ENCODE measurements around the gene YWHAG. TPM values are rescaled to one million over a fixed set of nuclear protein-coding genes. Genes with fewer than 3 reads are reported as not detected.

The YWHAG gene
- total and polyA plus RNA-seq, 2 of the 13 experiments (the other 11 are each of a cell fraction or from before 2014, with no cell fraction given): 36.9 to 67.5 TPM

DNA sequence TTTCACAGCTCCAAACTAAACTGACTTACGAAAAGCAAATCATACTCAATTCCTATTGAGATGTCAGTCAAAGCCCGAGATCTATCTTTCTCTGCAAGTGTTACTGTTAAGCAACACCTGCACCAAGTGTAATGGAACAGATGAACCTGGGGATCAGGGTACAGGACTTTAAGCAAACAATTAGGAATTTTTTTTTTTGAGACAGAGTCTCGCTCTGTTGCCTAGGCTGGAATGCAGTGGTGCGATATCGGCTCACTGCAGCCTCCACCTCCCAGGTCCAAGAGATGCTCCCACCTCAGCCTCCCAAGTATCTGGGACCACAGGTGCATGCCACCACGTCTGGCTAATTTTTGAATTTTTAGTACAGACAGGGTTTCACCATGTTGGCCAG, 14.9 kb downstream of the YWHAG start (continued):
- TF ChIP-seq, protein P1, sequence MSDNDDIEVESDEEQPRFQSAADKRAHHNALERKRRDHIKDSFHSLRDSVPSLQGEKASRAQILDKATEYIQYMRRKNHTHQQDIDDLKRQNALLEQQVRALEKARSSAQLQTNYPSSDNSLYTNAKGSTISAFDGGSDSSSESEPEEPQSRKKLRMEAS (IDR thresholded peaks at IDR 0.05): 0 out of 2 replicates have a peak, but pooled peaks have one; percentile 22
- TF ChIP-seq ERF (CRISPR knock-in tag; IDR thresholded peaks at IDR 0.05): no peak
- TF ChIP-seq HMGA1 (CRISPR knock-in tag; conservative IDR thresholded peaks at IDR 0.05): no peak
- no peak for TF ChIP-seq ISX (CRISPR knock-in tag; conservative IDR thresholded peaks at IDR 0.05)
- TF ChIP-seq GATAD2A (CRISPR knock-in tag; IDR thresholded peaks at IDR 0.05): peak; percentile 68
- TF ChIP-seq POGZ (CRISPR knock-in tag; IDR thresholded peaks at IDR 0.05): peak; percentile 58
- TF ChIP-seq YEATS4 (CRISPR knock-in tag; IDR thresholded peaks at IDR 0.05; ENCODE audit: borderline replicate concordance): no peak
- no peak for TF ChIP-seq MXD4 (CRISPR knock-in tag; IDR thresholded peaks at IDR 0.05)
- TF ChIP-seq, protein P2, sequence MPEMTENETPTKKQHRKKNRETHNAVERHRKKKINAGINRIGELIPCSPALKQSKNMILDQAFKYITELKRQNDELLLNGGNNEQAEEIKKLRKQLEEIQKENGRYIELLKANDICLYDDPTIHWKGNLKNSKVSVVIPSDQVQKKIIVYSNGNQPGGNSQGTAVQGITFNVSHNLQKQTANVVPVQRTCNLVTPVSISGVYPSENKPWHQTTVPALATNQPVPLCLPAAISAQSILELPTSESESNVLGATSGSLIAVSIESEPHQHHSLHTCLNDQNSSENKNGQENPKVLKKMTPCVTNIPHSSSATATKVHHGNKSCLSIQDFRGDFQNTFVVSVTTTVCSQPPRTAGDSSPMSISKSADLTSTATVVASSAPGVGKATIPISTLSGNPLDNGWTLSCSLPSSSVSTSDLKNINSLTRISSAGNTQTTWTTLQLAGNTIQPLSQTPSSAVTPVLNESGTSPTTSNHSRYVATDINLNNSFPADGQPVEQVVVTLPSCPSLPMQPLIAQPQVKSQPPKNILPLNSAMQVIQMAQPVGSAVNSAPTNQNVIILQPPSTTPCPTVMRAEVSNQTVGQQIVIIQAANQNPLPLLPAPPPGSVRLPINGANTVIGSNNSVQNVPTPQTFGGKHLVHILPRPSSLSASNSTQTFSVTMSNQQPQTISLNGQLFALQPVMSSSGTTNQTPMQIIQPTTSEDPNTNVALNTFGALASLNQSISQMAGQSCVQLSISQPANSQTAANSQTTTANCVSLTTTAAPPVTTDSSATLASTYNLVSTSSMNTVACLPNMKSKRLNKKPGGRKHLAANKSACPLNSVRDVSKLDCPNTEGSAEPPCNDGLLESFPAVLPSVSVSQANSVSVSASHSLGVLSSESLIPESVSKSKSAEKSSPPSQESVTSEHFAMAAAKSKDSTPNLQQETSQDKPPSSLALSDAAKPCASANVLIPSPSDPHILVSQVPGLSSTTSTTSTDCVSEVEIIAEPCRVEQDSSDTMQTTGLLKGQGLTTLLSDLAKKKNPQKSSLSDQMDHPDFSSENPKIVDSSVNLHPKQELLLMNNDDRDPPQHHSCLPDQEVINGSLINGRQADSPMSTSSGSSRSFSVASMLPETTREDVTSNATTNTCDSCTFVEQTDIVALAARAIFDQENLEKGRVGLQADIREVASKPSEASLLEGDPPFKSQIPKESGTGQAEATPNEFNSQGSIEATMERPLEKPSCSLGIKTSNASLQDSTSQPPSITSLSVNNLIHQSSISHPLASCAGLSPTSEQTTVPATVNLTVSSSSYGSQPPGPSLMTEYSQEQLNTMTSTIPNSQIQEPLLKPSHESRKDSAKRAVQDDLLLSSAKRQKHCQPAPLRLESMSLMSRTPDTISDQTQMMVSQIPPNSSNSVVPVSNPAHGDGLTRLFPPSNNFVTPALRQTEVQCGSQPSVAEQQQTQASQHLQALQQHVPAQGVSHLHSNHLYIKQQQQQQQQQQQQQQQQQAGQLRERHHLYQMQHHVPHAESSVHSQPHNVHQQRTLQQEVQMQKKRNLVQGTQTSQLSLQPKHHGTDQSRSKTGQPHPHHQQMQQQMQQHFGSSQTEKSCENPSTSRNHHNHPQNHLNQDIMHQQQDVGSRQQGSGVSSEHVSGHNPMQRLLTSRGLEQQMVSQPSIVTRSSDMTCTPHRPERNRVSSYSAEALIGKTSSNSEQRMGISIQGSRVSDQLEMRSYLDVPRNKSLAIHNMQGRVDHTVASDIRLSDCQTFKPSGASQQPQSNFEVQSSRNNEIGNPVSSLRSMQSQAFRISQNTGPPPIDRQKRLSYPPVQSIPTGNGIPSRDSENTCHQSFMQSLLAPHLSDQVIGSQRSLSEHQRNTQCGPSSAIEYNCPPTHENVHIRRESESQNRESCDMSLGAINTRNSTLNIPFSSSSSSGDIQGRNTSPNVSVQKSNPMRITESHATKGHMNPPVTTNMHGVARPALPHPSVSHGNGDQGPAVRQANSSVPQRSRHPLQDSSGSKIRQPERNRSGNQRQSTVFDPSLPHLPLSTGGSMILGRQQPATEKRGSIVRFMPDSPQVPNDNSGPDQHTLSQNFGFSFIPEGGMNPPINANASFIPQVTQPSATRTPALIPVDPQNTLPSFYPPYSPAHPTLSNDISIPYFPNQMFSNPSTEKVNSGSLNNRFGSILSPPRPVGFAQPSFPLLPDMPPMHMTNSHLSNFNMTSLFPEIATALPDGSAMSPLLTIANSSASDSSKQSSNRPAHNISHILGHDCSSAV (CRISPR knock-in tag; IDR thresholded peaks at IDR 0.05; ENCODE audit: borderline replicate concordance): no peak
- TF ChIP-seq MTA1 (CRISPR knock-in tag; IDR thresholded peaks at IDR 0.05; ENCODE audit: borderline replicate concordance): peak; percentile 40; the same call in 1 of the 2 replicates
- 0 out of 2 replicates have a peak, but pooled peaks have one; percentile 34 for TF ChIP-seq IRF2 (CRISPR knock-in tag; IDR thresholded peaks at IDR 0.05)
- TF ChIP-seq, protein P3, sequence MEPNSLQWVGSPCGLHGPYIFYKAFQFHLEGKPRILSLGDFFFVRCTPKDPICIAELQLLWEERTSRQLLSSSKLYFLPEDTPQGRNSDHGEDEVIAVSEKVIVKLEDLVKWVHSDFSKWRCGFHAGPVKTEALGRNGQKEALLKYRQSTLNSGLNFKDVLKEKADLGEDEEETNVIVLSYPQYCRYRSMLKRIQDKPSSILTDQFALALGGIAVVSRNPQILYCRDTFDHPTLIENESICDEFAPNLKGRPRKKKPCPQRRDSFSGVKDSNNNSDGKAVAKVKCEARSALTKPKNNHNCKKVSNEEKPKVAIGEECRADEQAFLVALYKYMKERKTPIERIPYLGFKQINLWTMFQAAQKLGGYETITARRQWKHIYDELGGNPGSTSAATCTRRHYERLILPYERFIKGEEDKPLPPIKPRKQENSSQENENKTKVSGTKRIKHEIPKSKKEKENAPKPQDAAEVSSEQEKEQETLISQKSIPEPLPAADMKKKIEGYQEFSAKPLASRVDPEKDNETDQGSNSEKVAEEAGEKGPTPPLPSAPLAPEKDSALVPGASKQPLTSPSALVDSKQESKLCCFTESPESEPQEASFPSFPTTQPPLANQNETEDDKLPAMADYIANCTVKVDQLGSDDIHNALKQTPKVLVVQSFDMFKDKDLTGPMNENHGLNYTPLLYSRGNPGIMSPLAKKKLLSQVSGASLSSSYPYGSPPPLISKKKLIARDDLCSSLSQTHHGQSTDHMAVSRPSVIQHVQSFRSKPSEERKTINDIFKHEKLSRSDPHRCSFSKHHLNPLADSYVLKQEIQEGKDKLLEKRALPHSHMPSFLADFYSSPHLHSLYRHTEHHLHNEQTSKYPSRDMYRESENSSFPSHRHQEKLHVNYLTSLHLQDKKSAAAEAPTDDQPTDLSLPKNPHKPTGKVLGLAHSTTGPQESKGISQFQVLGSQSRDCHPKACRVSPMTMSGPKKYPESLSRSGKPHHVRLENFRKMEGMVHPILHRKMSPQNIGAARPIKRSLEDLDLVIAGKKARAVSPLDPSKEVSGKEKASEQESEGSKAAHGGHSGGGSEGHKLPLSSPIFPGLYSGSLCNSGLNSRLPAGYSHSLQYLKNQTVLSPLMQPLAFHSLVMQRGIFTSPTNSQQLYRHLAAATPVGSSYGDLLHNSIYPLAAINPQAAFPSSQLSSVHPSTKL (CRISPR knock-in tag; IDR thresholded peaks at IDR 0.05): peak; percentile 53
- 0 out of 2 replicates have a peak, but pooled peaks have one; percentile 45 for TF ChIP-seq RCOR2 (CRISPR knock-in tag; IDR thresholded peaks at IDR 0.05)
- TF ChIP-seq TBX2 (CRISPR knock-in tag; IDR thresholded peaks at IDR 0.05; ENCODE audit: borderline replicate concordance): peak; percentile 40; the same call in 1 of the 2 replicates
- TF ChIP-seq, protein P4, sequence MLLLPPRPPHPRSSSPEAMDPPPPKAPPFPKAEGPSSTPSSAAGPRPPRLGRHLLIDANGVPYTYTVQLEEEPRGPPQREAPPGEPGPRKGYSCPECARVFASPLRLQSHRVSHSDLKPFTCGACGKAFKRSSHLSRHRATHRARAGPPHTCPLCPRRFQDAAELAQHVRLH (CRISPR knock-in tag; IDR thresholded peaks at IDR 0.05; ENCODE audit: borderline replicate concordance, low read depth): no peak
- no peak for TF ChIP-seq ZNF530 (CRISPR knock-in tag; IDR thresholded peaks at IDR 0.05; ENCODE audit: low read depth)
